DOHH2 (cell line): ENCODE data around the gene PBX4.

ENCODE experiments used
- EZH2phosphoT487 ChIP-seq: fragments of 200-600 bp; sonication (generic); IDR thresholded peaks from 2 replicates; pipeline ENCODE4 v1.6.1; 2017; ENCODE audit warnings: borderline replicate concordance, mild to moderate bottlenecking, antibody characterized with exemption, low read length, moderate library complexity, mixed read lengths
- TF ChIP-seq, protein P1 (sequence below): fragments of 200-600 bp; sonication (generic); IDR thresholded peaks from one replicate; pipeline ENCODE4 v1.5.1; 2014; ENCODE audit warnings: antibody characterized with exemption, mild to moderate bottlenecking, low read depth, low read length; ENCODE audit not compliant: poor library complexity, severe bottlenecking

DNA sequence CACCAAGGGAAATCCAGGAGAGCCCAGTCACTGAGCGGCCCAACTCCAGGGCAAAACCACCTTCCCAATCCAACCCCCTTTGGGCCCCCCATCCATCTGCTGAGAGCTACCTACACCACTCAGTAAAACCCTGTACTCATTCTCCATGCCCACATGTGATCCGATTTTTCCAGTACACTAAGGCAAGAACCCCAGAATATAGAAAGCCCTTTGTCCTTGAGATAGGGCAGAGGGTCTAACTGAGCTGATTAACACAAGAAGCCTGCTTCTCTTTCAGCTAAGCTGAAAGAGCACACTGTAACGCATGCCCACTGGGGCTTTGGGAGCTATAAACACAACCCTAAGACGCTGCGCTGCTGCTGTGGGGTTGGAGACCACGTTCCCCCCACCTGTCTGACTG lies 36.0 kb downstream of the PBX4 start:
- TF ChIP-seq, protein P1, sequence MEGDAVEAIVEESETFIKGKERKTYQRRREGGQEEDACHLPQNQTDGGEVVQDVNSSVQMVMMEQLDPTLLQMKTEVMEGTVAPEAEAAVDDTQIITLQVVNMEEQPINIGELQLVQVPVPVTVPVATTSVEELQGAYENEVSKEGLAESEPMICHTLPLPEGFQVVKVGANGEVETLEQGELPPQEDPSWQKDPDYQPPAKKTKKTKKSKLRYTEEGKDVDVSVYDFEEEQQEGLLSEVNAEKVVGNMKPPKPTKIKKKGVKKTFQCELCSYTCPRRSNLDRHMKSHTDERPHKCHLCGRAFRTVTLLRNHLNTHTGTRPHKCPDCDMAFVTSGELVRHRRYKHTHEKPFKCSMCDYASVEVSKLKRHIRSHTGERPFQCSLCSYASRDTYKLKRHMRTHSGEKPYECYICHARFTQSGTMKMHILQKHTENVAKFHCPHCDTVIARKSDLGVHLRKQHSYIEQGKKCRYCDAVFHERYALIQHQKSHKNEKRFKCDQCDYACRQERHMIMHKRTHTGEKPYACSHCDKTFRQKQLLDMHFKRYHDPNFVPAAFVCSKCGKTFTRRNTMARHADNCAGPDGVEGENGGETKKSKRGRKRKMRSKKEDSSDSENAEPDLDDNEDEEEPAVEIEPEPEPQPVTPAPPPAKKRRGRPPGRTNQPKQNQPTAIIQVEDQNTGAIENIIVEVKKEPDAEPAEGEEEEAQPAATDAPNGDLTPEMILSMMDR = no peak
- no peak for TF ChIP-seq EZH2phosphoT487
